ENCODE results near the gene LRIT3.

The LRIT3 gene

DNA sequence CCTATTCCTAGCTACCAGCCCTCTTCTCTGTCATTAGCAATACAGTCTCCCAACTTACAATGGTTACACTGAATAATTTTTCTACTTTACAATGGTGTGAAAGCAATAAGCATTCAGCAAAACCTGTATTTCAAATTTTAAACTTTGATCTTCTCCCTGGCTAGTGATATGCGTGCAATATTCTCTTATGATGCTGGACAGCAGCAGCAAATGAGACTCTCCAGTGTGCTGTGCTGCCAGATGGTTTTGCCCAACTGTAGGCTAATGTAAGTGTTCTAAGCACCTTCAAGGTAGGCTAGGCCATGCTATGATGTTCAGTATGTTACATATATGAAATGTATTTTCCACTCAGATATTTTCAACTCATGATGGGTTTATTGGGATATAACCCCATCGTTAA lies 38.3 kb upstream of the LRIT3 start:
- no peak for DNase-seq (ENCODE audit: low read depth)
- TF ChIP-seq, protein P1, sequence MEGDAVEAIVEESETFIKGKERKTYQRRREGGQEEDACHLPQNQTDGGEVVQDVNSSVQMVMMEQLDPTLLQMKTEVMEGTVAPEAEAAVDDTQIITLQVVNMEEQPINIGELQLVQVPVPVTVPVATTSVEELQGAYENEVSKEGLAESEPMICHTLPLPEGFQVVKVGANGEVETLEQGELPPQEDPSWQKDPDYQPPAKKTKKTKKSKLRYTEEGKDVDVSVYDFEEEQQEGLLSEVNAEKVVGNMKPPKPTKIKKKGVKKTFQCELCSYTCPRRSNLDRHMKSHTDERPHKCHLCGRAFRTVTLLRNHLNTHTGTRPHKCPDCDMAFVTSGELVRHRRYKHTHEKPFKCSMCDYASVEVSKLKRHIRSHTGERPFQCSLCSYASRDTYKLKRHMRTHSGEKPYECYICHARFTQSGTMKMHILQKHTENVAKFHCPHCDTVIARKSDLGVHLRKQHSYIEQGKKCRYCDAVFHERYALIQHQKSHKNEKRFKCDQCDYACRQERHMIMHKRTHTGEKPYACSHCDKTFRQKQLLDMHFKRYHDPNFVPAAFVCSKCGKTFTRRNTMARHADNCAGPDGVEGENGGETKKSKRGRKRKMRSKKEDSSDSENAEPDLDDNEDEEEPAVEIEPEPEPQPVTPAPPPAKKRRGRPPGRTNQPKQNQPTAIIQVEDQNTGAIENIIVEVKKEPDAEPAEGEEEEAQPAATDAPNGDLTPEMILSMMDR (IDR thresholded peaks at IDR 0.05; ENCODE audit: low read depth, low read length, missing control alignments), result no peak
- in situ Hi-C loops (cut with HindIII; ENCODE audit: low sequenced_read_pairs), result loop anchor here (5.0 kb wide), 1 partner anchor 37 kb away; no protein-coding TSS in a partner anchor
- no peak overlapping the region for H3K4me3 ChIP-seq (ENCODE audit: low read depth, low read length)

DNA sequence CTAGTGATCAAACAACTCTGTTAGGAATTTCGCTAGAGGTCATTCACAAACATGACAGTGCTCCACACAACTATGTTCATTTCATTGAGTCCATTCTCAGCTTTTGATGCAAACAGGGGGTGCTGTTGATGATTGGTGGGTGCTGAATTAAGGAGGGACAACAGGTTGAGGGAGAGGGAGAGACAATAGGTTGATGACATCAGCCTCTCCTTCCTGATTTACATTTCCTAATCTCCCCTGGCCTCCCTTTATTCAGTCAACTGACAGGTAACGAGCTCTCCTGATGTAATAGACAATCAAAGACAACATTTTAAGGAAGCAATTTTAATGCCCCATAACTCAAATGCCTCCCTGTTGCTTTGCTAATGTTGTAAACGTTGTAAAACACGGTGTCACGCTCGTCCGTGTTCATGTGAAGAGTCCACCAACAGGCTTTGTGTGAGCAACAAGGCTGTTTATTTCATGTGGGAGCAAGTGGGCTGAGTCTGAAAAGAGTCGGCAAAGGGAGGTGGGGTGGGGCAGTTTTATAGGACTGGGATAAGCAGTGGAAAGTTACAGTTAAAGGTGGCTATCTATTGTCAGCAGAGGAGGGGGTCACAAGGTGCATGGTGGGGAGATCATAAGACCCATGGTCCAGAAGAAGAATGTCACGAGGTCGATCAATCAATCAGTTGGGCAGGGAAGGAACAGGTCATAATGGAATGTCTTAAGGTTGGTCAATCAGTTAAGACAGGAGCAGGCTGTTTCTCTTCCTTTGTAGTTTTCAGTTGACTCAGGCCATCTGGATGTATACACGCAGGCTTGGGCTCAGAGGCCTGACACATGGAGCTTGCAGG lies 37.1 kb upstream of the LRIT3 start:
- DNase-seq (ENCODE audit: low read depth), result no peak
- in situ Hi-C loops (cut with HindIII; ENCODE audit: low sequenced_read_pairs), result loop anchor here (5.0 kb wide), 1 partner anchor 38 kb away; no protein-coding TSS in a partner anchor
- TF ChIP-seq, protein P1 (IDR thresholded peaks at IDR 0.05; ENCODE audit: low read depth, low read length, missing control alignments), result no peak
- H3K4me3 ChIP-seq (ENCODE audit: low read depth, low read length), result no peak overlapping the region

DNA sequence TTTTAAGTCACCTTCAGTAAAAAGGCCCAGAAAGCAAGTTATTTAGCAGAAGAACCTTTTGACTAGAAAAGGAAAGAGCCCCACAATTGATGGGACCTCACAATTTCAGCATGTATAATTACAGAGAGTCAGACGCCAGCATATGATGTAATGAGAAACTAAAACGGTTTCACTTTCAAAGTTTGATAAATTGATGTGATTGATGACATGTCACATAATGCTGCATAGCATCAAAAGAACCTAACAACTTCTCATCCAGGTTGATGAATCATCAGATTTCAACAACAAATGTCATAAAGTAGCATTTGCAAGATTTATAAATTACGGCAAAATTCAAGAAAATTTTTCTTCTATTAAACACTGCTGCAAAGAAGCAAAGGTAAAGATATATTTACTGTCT lies 36.2 kb upstream of the LRIT3 start:
- no peak overlapping the region for H3K4me3 ChIP-seq (ENCODE audit: low read depth, low read length)
- TF ChIP-seq, protein P1 (IDR thresholded peaks at IDR 0.05; ENCODE audit: low read depth, low read length, missing control alignments), result no peak
- DNase-seq (ENCODE audit: low read depth), result no peak
- in situ Hi-C loops (cut with HindIII; ENCODE audit: low sequenced_read_pairs), result loop anchor here (5.0 kb wide), 1 partner anchor 39 kb away; no protein-coding TSS in a partner anchor

DNA sequence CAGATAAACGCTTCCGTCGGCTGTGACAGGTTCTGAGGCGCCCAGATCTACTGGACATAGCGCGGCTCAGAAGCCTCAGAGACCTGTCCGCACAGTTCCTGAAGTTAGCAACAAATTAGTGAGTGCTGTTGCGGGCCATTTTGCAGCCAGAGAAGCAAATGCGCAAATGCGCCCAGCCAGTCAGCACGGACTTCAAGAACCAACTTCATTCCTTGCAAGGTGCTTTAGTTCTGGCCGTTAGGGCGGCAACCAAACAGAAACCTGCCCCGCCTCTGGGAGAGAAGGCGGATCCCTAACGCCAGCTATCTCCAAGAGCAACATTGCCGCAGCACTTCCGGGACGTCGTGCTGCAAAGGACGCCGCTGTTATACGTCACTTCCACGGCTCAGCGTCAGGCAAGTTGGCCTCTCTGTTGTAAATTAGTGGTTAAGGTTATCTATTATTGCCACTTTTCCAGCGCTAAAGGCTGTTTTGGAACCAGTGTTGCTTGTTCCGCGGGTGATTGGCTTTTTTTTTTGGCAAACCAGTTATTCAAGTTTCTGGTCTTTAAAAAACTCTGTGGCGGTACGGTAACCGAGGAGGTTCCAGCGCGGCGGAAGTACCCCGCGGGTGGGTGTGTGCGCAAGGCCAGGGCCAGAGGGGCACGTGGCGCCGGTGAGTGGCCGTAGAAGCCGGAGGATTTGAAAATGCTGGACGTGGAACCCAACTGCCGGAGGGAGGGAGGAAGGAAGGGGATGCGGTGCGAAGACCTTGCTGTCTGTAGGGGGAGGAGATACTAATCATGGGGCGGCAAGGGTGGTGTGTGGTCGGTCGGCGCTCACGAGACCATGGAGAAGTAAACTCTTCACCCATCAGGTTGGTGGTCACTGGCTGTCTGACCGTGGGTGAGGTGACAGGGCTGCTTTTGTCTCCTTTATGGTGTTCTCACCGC lies 32.5 kb upstream of the LRIT3 start, which contains the start of gene GAR1:
TSS of gene GAR1 (plus strand) at position 612 of the 931 bp plus-strand sequence. CDS start 403 bp downstream, outside the sequence.
- TF ChIP-seq, protein P1 (IDR thresholded peaks at IDR 0.05; ENCODE audit: low read depth, low read length, missing control alignments), result no peak

DNA sequence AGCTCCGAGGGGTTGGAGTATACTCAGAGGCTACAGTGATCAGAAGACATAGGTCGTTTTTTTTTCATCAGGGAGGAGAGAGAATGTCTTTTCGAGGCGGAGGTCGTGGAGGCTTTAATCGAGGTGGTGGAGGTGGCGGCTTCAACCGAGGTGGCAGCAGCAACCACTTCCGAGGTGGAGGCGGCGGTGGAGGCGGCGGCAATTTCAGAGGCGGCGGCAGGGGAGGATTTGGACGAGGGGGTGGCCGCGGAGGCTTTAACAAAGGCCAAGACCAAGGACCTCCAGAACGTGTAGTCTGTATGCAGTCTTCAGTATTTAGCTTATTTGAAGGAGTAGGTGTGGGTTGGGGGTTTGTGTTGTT lies 31.8 kb upstream of the LRIT3 start:
- in situ Hi-C loops (cut with HindIII; ENCODE audit: low sequenced_read_pairs), result no loop called here
- H3K4me3 ChIP-seq (ENCODE audit: low read depth, low read length), result peak overlapping the region; percentile 95
- TF ChIP-seq, protein P1 (IDR thresholded peaks at IDR 0.05; ENCODE audit: low read depth, low read length, missing control alignments), result no peak
- no peak for DNase-seq (ENCODE audit: low read depth)

More for the DNA sequence above, 32.5 kb upstream of the LRIT3 start, which contains the start of gene GAR1:
- in situ Hi-C loops (cut with HindIII; ENCODE audit: low sequenced_read_pairs), result no loop called here
- H3K4me3 ChIP-seq (ENCODE audit: low read depth, low read length), result peak within 1 kb of the TSS; percentile 95
- DNase-seq (ENCODE audit: low read depth), result peak; percentile 84

DNA sequence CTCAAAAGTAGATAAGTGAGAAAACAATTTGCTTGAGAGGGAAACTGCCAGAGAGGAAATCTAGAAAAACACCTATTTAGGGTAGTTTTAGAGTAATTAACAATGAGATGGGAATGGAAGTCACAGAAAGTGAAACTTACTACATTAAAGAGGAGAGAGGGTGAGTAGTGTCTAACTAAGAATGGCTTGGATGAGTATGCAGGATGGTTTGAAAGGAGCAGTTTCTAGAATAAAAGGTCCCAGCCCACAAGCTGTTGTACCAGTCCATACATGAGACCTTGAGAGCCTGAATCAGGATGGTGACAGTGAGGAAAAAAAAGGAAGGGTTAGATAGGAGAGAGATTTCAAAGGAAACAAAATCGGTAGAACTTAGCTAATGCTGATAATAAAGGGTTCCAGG lies 31.0 kb upstream of the LRIT3 start:
- peak overlapping the region; percentile 95 for H3K4me3 ChIP-seq (ENCODE audit: low read depth, low read length)
- DNase-seq (ENCODE audit: low read depth), result no peak
- TF ChIP-seq, protein P1 (IDR thresholded peaks at IDR 0.05; ENCODE audit: low read depth, low read length, missing control alignments), result no peak
- in situ Hi-C loops (cut with HindIII; ENCODE audit: low sequenced_read_pairs), result no loop called here
